Measurements from ENCODE around the gene CCDC92.

- no peak for TF ChIP-seq BRCA1 (IDR thresholded peaks at IDR 0.05; ENCODE audit: low read depth, low read length)
- no peak for TF ChIP-seq NRF1 (IDR thresholded peaks at IDR 0.05; ENCODE audit: low read depth, low read length)
- no peak for TF ChIP-seq CTCF (IDR thresholded peaks at IDR 0.05; ENCODE audit: control extremely low read depth in 1 of 3, insufficient read depth in 1 of 3, low read depth in 1 of 3, low read length in 3 of 3)
- no peak for TF ChIP-seq ATF3 (IDR thresholded peaks at IDR 0.05; ENCODE audit: insufficient read depth, low read depth, low read length)
- TF ChIP-seq RFX5 (IDR thresholded peaks at IDR 0.05; ENCODE audit: borderline replicate concordance, low read depth, low read length), result no peak
Observed at GRCh38 chr12:123942911-123943648, 29.6 kb downstream of the CCDC92 start.
